HL-60 (cell line): ENCODE results near the gene LPIN3.

Source experiments
- DNase-seq, 2 experiments: peaks; one replicate each; pipeline ENCODE4 v3.0.0-alpha.2; 2010 to 2020; ENCODE audit warnings: low read depth in 1 of 2, low spot score in 1 of 2
- H3K27ac ChIP-seq: fragments of 250-450 bp; sonication (Bioruptor Pico); replicated peaks from 2 replicates; pipeline ENCODE4 v1.5.1; 2020; ENCODE audit warnings: mild to moderate bottlenecking, moderate library complexity
- H3K27me3 ChIP-seq: fragments of 250-450 bp; sonication (Bioruptor Pico); 2 replicates; pipeline ENCODE4 v1.5.1; 2021; ENCODE audit warnings: mild to moderate bottlenecking, moderate library complexity; ENCODE audit not compliant: insufficient read depth, poor library complexity, severe bottlenecking
- H3K4me3 ChIP-seq: replicated peaks from 2 replicates; pipeline ENCODE4 v1.5.1; 2011; ENCODE audit warnings: mild to moderate bottlenecking, control low read depth, low read length; ENCODE audit not compliant: insufficient read depth
- GABPA ChIP-seq: IDR thresholded peaks from 2 replicates; pipeline ENCODE4 v1.6.1; 2012; ENCODE audit warnings: low read depth
- POLR2AphosphoS5 ChIP-seq: IDR thresholded peaks from 2 replicates; pipeline ENCODE4 v1.6.1; 2012; ENCODE audit warnings: low read depth
- SPI1 ChIP-seq: IDR thresholded peaks from 2 replicates; pipeline ENCODE4 v1.6.1; 2012; ENCODE audit warnings: low read depth, mild to moderate bottlenecking, borderline replicate concordance
- TF ChIP-seq, protein P1 (sequence below): IDR thresholded peaks from 2 replicates; pipeline ENCODE4 v1.6.1; 2012; ENCODE audit warnings: low read depth; ENCODE audit not compliant: insufficient replicate concordance
- TF ChIP-seq, protein P2 (sequence below): IDR thresholded peaks from one replicate; pipeline ENCODE4 v1.5.1; 2011; ENCODE audit warnings: low read length, control low read depth, inconsistent platforms; ENCODE audit not compliant: insufficient read depth

The LPIN3 gene

GRCh38 chr20:41365777-41366545 lies 25.3 kb downstream of the LPIN3 start:
- Histone ChIP-seq H3K4me3 (no peak overlapping the region), H3K27ac (no peak overlapping the region), H3K27me3 (peaks cover 28% of the 10 kb centered on the region)
- DNase-seq, result no peak
- TF ChIP-seq, protein P1, sequence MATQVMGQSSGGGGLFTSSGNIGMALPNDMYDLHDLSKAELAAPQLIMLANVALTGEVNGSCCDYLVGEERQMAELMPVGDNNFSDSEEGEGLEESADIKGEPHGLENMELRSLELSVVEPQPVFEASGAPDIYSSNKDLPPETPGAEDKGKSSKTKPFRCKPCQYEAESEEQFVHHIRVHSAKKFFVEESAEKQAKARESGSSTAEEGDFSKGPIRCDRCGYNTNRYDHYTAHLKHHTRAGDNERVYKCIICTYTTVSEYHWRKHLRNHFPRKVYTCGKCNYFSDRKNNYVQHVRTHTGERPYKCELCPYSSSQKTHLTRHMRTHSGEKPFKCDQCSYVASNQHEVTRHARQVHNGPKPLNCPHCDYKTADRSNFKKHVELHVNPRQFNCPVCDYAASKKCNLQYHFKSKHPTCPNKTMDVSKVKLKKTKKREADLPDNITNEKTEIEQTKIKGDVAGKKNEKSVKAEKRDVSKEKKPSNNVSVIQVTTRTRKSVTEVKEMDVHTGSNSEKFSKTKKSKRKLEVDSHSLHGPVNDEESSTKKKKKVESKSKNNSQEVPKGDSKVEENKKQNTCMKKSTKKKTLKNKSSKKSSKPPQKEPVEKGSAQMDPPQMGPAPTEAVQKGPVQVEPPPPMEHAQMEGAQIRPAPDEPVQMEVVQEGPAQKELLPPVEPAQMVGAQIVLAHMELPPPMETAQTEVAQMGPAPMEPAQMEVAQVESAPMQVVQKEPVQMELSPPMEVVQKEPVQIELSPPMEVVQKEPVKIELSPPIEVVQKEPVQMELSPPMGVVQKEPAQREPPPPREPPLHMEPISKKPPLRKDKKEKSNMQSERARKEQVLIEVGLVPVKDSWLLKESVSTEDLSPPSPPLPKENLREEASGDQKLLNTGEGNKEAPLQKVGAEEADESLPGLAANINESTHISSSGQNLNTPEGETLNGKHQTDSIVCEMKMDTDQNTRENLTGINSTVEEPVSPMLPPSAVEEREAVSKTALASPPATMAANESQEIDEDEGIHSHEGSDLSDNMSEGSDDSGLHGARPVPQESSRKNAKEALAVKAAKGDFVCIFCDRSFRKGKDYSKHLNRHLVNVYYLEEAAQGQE, result no peak
- TF ChIP-seq GABPA, result no peak
- TF ChIP-seq SPI1, result no peak
- TF ChIP-seq, protein P2, sequence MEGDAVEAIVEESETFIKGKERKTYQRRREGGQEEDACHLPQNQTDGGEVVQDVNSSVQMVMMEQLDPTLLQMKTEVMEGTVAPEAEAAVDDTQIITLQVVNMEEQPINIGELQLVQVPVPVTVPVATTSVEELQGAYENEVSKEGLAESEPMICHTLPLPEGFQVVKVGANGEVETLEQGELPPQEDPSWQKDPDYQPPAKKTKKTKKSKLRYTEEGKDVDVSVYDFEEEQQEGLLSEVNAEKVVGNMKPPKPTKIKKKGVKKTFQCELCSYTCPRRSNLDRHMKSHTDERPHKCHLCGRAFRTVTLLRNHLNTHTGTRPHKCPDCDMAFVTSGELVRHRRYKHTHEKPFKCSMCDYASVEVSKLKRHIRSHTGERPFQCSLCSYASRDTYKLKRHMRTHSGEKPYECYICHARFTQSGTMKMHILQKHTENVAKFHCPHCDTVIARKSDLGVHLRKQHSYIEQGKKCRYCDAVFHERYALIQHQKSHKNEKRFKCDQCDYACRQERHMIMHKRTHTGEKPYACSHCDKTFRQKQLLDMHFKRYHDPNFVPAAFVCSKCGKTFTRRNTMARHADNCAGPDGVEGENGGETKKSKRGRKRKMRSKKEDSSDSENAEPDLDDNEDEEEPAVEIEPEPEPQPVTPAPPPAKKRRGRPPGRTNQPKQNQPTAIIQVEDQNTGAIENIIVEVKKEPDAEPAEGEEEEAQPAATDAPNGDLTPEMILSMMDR, result no peak
- TF ChIP-seq POLR2AphosphoS5, result no peak

GRCh38 chr20:41366546-41367392 lies 26.1 kb downstream of the LPIN3 start, which contains the start of gene EMILIN3:
Gene EMILIN3 (minus strand): TSS chr20:41366818. CDS start chr20:41366634, 184 bp downstream.
- no peak within 1 kb of the TSS for H3K27ac ChIP-seq
- TF ChIP-seq, protein P2, result no peak
- no peak for TF ChIP-seq POLR2AphosphoS5
- no peak for TF ChIP-seq SPI1
- TF ChIP-seq GABPA, result no peak
- TF ChIP-seq, protein P1, result no peak
- no peak within 1 kb of the TSS for H3K4me3 ChIP-seq

DNA sequence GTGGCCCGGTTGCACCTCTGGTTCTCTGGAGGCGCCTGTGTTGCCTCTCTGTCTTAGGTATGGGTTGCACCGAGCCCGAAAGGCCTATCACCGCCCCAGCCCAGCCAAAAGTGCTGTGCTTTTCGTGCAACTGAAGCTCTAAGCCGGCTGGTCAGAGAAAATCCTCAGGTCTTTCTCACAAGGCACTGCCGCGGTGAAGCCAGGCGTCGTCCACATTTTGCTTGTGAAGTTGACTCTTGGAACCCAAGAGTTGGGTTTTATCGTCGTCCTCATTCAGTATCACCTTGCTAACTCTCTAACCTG lies 26.7 kb downstream of the LPIN3 start:
- Histone ChIP-seq H3K27ac (no peak overlapping the region), H3K4me3 (no peak overlapping the region), H3K27me3 (peaks cover 28% of the 10 kb centered on the region)

More at GRCh38 chr20:41366546-41367392, 26.1 kb downstream of the LPIN3 start, which contains the start of gene EMILIN3:
- DNase-seq, result no peak
- peaks cover 28% of the 10 kb centered on the region for H3K27me3 ChIP-seq

More for the DNA sequence above, 26.7 kb downstream of the LPIN3 start:
- DNase-seq, result no peak
- TF ChIP-seq, protein P1, result no peak
- TF ChIP-seq, protein P2, result no peak
- TF ChIP-seq SPI1 (no peak), GABPA (no peak), POLR2AphosphoS5 (no peak)
